ENCODE data around the gene NHLRC3. TPM values are rescaled to one million over a fixed set of nuclear protein-coding genes. Genes with fewer than 3 reads are reported as not detected.

The NHLRC3 gene
- total and polyA plus RNA-seq, 2 of the 8 experiments (the other 6 are each of a cell fraction or from before 2014, with no cell fraction given): 13.1 to 16.9 TPM

DNA sequence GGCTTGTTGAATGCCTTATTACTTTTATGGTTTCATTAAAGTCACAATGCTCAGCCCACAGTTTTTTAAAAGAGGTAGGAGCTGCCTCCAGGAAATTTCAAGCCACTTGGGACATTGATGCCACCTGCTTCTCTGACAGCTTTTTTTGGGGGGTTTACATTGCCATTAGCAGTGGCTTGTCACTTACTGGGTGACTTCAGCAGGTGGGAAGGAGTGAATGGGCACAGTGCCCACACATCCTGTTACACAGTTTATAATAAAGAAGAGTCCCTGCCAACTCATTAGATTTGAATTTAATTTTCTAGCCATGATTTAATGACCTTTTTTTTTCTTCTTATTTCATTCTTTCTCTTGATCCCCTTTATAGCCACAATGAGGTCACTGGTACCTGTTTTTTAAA lies 61.0 kb downstream of the NHLRC3 start (continued):
- TF ChIP-seq, protein P1, sequence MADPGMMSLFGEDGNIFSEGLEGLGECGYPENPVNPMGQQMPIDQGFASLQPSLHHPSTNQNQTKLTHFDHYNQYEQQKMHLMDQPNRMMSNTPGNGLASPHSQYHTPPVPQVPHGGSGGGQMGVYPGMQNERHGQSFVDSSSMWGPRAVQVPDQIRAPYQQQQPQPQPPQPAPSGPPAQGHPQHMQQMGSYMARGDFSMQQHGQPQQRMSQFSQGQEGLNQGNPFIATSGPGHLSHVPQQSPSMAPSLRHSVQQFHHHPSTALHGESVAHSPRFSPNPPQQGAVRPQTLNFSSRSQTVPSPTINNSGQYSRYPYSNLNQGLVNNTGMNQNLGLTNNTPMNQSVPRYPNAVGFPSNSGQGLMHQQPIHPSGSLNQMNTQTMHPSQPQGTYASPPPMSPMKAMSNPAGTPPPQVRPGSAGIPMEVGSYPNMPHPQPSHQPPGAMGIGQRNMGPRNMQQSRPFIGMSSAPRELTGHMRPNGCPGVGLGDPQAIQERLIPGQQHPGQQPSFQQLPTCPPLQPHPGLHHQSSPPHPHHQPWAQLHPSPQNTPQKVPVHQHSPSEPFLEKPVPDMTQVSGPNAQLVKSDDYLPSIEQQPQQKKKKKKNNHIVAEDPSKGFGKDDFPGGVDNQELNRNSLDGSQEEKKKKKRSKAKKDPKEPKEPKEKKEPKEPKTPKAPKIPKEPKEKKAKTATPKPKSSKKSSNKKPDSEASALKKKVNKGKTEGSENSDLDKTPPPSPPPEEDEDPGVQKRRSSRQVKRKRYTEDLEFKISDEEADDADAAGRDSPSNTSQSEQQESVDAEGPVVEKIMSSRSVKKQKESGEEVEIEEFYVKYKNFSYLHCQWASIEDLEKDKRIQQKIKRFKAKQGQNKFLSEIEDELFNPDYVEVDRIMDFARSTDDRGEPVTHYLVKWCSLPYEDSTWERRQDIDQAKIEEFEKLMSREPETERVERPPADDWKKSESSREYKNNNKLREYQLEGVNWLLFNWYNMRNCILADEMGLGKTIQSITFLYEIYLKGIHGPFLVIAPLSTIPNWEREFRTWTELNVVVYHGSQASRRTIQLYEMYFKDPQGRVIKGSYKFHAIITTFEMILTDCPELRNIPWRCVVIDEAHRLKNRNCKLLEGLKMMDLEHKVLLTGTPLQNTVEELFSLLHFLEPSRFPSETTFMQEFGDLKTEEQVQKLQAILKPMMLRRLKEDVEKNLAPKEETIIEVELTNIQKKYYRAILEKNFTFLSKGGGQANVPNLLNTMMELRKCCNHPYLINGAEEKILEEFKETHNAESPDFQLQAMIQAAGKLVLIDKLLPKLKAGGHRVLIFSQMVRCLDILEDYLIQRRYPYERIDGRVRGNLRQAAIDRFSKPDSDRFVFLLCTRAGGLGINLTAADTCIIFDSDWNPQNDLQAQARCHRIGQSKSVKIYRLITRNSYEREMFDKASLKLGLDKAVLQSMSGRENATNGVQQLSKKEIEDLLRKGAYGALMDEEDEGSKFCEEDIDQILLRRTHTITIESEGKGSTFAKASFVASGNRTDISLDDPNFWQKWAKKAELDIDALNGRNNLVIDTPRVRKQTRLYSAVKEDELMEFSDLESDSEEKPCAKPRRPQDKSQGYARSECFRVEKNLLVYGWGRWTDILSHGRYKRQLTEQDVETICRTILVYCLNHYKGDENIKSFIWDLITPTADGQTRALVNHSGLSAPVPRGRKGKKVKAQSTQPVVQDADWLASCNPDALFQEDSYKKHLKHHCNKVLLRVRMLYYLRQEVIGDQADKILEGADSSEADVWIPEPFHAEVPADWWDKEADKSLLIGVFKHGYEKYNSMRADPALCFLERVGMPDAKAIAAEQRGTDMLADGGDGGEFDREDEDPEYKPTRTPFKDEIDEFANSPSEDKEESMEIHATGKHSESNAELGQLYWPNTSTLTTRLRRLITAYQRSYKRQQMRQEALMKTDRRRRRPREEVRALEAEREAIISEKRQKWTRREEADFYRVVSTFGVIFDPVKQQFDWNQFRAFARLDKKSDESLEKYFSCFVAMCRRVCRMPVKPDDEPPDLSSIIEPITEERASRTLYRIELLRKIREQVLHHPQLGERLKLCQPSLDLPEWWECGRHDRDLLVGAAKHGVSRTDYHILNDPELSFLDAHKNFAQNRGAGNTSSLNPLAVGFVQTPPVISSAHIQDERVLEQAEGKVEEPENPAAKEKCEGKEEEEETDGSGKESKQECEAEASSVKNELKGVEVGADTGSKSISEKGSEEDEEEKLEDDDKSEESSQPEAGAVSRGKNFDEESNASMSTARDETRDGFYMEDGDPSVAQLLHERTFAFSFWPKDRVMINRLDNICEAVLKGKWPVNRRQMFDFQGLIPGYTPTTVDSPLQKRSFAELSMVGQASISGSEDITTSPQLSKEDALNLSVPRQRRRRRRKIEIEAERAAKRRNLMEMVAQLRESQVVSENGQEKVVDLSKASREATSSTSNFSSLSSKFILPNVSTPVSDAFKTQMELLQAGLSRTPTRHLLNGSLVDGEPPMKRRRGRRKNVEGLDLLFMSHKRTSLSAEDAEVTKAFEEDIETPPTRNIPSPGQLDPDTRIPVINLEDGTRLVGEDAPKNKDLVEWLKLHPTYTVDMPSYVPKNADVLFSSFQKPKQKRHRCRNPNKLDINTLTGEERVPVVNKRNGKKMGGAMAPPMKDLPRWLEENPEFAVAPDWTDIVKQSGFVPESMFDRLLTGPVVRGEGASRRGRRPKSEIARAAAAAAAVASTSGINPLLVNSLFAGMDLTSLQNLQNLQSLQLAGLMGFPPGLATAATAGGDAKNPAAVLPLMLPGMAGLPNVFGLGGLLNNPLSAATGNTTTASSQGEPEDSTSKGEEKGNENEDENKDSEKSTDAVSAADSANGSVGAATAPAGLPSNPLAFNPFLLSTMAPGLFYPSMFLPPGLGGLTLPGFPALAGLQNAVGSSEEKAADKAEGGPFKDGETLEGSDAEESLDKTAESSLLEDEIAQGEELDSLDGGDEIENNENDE (IDR thresholded peaks at IDR 0.05; ENCODE audit: insufficient replicate concordance, low read length): no peak
- TF ChIP-seq RFX5 (IDR thresholded peaks at IDR 0.05; ENCODE audit: borderline replicate concordance, low read depth, low read length): no peak
- TF ChIP-seq SUZ12 (IDR thresholded peaks at IDR 0.05; ENCODE audit: low read length): no peak
